H1 (cell line): Measurements from ENCODE around the gene SNRNP200. TPM values are rescaled to one million over a fixed set of nuclear protein-coding genes. Genes with fewer than 3 reads are reported as not detected.
"Not testable (repeated sequence)": the region's sequence is repeated elsewhere in the genome, so short reads cannot be mapped to it uniquely, and the experiment has no call there.

Experiments used
- CTCF ChIA-PET: fragments of 300-600 bp; sonication (Branson Sonifier 250); formaldehyde crosslinking; loops from one replicate; lab custom pipeline; 2021; ENCODE audit not compliant: partially characterized antibody; lab: Charles Lee
- POLR2A ChIA-PET: fragments of 300-600 bp; sonication (Branson Sonifier 250); formaldehyde crosslinking; loops from one replicate; lab custom pipeline; 2021; ENCODE audit warnings: inconsistent platforms; ENCODE audit not compliant: partially characterized antibody; lab: Charles Lee
- DNase-seq, 2 experiments: peaks; one replicate each; pipeline versions ENCODE4 v3.0.0 to v3.0.0-alpha.2; 2010 to 2022; ENCODE audit warnings: low spot score in 2 of 2, low read depth in 1 of 2, mixed read lengths in 1 of 2
- FAIRE-seq: peaks from 2 replicates; lab custom pipeline; 2011; peaks lifted over from hg19 to GRCh38; lab: Jason Lieb, UNC
- H2AFZ ChIP-seq: 2 replicates; pipeline ENCODE4 v1.8.1; 2012; ENCODE audit warnings: low read length, inconsistent platforms
- H2AK5ac ChIP-seq: 2 replicates; pipeline ENCODE4 v1.6.1; 2013; ENCODE audit warnings: low read depth, low read length
- H2BK120ac ChIP-seq: replicated peaks from 2 replicates; pipeline ENCODE3; 2013; ENCODE audit warnings: low read depth, low read length, inconsistent platforms
- H2BK12ac ChIP-seq: 2 replicates; pipeline ENCODE4 v1.6.1; 2013; ENCODE audit warnings: low read depth, low read length
- H2BK15ac ChIP-seq: 2 replicates; pipeline ENCODE4 v1.6.1; 2013; ENCODE audit warnings: low read length
- H2BK20ac ChIP-seq: 2 replicates; pipeline ENCODE4 v1.6.1; 2013; ENCODE audit warnings: low read length
- H2BK5ac ChIP-seq: 2 replicates; pipeline ENCODE4 v1.6.1; 2013; ENCODE audit warnings: low read depth, low read length
- H3K14ac ChIP-seq: 2 replicates; pipeline ENCODE4 v1.6.1; 2013; ENCODE audit warnings: inconsistent platforms; ENCODE audit not compliant: insufficient read length
- H3K18ac ChIP-seq: 2 replicates; pipeline ENCODE4 v1.6.1; 2013; ENCODE audit warnings: low read length; ENCODE audit errors: extremely low read depth
- H3K23ac ChIP-seq: 2 replicates; pipeline ENCODE4 v1.6.1; 2013; ENCODE audit warnings: inconsistent platforms; ENCODE audit not compliant: insufficient read length
- H3K23me2 ChIP-seq: 2 replicates; pipeline ENCODE4 v1.6.1; 2013; ENCODE audit warnings: low read depth, low read length
- H3K27ac ChIP-seq: 2 replicates; pipeline ENCODE4 v1.6.1; 2011; ENCODE audit warnings: low read depth, low read length, inconsistent platforms
- H3K27me3 ChIP-seq, 4 experiments: replicated peaks in 1 of 4; 1 replicate in 1 of 4; 2 replicates in 3 of 4; pipeline versions ENCODE4 v1.6.1 to v1.8.1; 2011 to 2013; ENCODE audit warnings: low read length in 3 of 4, mild to moderate bottlenecking in 3 of 4, inconsistent platforms in 2 of 4, mixed read lengths in 2 of 4, moderate library complexity in 1 of 4; ENCODE audit not compliant: control insufficient read depth in 3 of 4, insufficient read depth in 3 of 4; ENCODE audit errors: extremely low read depth in 1 of 4
- H3K36me3 ChIP-seq, 4 experiments: 2 replicates each; pipeline versions ENCODE4 v1.6.1 to v1.8.1; 2011 to 2013; ENCODE audit warnings: mild to moderate bottlenecking in 4 of 4, low read length in 3 of 4, moderate library complexity in 2 of 4, control low read depth in 1 of 4, inconsistent platforms in 1 of 4; ENCODE audit not compliant: insufficient read depth in 4 of 4, control insufficient read depth in 2 of 4
- H3K4ac ChIP-seq: replicated peaks from 2 replicates; pipeline ENCODE3; 2013; ENCODE audit warnings: low read length, low read depth, mixed read lengths, inconsistent platforms; ENCODE audit not compliant: insufficient read length
- H3K4me1 ChIP-seq, 4 experiments: replicated peaks in 1 of 4; 1 replicate in 1 of 4; 2 replicates in 3 of 4; pipeline versions ENCODE4 v1.6.1 to v1.8.1; 2011 to 2013; ENCODE audit warnings: low read length in 3 of 4, inconsistent platforms in 2 of 4, mixed read lengths in 1 of 4; ENCODE audit not compliant: insufficient read depth in 4 of 4, control insufficient read depth in 3 of 4
- H3K4me2 ChIP-seq, 2 experiments: 2 replicates each; pipeline versions ENCODE4 v1.6.1 to v1.8.1; 2011 to 2013; ENCODE audit warnings: low read depth in 2 of 2, low read length in 2 of 2, control low read depth in 1 of 2, inconsistent platforms in 1 of 2, mild to moderate bottlenecking in 1 of 2; ENCODE audit not compliant: insufficient read depth in 1 of 2
- H3K4me3 ChIP-seq, 4 experiments: fragments of 200-600, 300-600 bp in 1 of 4; sonication (generic), shearing (Covaris generic), sonication (Bioruptor Twin) in 1 of 4; 2 replicates each; pipeline versions ENCODE4 v1.5.1 to v1.8.1; 2011 to 2016; ENCODE audit warnings: low read length in 4 of 4, low read depth in 3 of 4, control low read depth in 2 of 4, inconsistent platforms in 2 of 4, mild to moderate bottlenecking in 2 of 4, mixed read lengths in 1 of 4, moderate library complexity in 1 of 4; ENCODE audit not compliant: insufficient read depth in 2 of 4; ENCODE audit errors: extremely low read depth in 1 of 4
- H3K56ac ChIP-seq: replicated peaks from 2 replicates; pipeline ENCODE3; 2013; ENCODE audit warnings: low read depth, mild to moderate bottlenecking, mixed read lengths, low read length, inconsistent platforms; ENCODE audit not compliant: insufficient read length
- H3K79me1 ChIP-seq: 2 replicates; pipeline ENCODE4 v1.6.1; 2013; ENCODE audit warnings: low read depth, low read length, control low read depth
- H3K79me2 ChIP-seq, 2 experiments: 2 replicates each; pipeline versions ENCODE4 v1.6.1 to v1.8.1; 2012 to 2013; ENCODE audit warnings: low read length in 2 of 2, mild to moderate bottlenecking in 2 of 2, inconsistent platforms in 1 of 2; ENCODE audit not compliant: insufficient read depth in 2 of 2, control insufficient read depth in 1 of 2
- H3K9ac ChIP-seq, 4 experiments: replicated peaks in 1 of 4; 1 replicate in 1 of 4; 2 replicates in 3 of 4; pipeline versions ENCODE4 v1.6.1 to v1.8.1; 2011 to 2013; ENCODE audit warnings: low read depth in 3 of 4, low read length in 3 of 4, control low read depth in 2 of 4, mild to moderate bottlenecking in 2 of 4, moderate library complexity in 2 of 4, inconsistent platforms in 1 of 4; ENCODE audit errors: extremely low read depth in 1 of 4
- H3K9me3 ChIP-seq, 2 experiments: 2 replicates each; pipeline versions ENCODE4 v1.6.1 to v1.8.1; 2012 to 2013; ENCODE audit warnings: mild to moderate bottlenecking in 2 of 2, moderate library complexity in 2 of 2, control low read depth in 1 of 2, inconsistent platforms in 1 of 2, low read depth in 1 of 2, low read length in 1 of 2, mixed read lengths in 1 of 2; ENCODE audit not compliant: insufficient read depth in 2 of 2
- H4K20me1 ChIP-seq, 2 experiments: replicated peaks in 1 of 2; 2 replicates each; pipeline versions ENCODE3 to v1.8.1; 2011 to 2013; ENCODE audit warnings: inconsistent platforms in 2 of 2, low read length in 2 of 2, mild to moderate bottlenecking in 1 of 2; ENCODE audit not compliant: insufficient read depth in 2 of 2, control insufficient read depth in 1 of 2
- H4K5ac ChIP-seq: 2 replicates; pipeline ENCODE4 v1.6.1; 2013; ENCODE audit warnings: low read length, low read depth, mixed read lengths, inconsistent platforms; ENCODE audit not compliant: insufficient read length
- H4K8ac ChIP-seq: 2 replicates; pipeline ENCODE4 v1.8.0; 2013; ENCODE audit warnings: mild to moderate bottlenecking, moderate library complexity, low read length, inconsistent platforms; ENCODE audit not compliant: insufficient read depth; ENCODE audit errors: extremely low read depth
- H4K91ac ChIP-seq: replicated peaks from 2 replicates; pipeline ENCODE3; 2013; ENCODE audit warnings: low read length, mixed read lengths, inconsistent platforms; ENCODE audit not compliant: insufficient read length
- WGBS, 2 experiments: shearing (Covaris generic) in 1 of 2; methylation state at CpG; one replicate each; pipeline versions ENCODE4 v1.1.6 to v1.1.7; 2013 to 2015; ENCODE audit warnings: low lambda C conversion rate in 2 of 2, mixed read lengths in 2 of 2, inconsistent platforms in 1 of 2, low coverage in 1 of 2, missing lambda C conversion rate in 1 of 2; ENCODE audit not compliant: insufficient replicate concordance in 2 of 2, insufficient coverage in 1 of 2, insufficient read length in 1 of 2; ENCODE audit errors: extremely low coverage in 1 of 2, missing lambda C conversion rate in 1 of 2; 5-methylcytosine and 5-hydroxymethylcytosine counted together
- polyA plus RNA-seq, 7 experiments: library from polyadenylated mRNA; depleted of rRNA in 3 of 7; stranded (reverse) in 5 of 7; unstranded in 2 of 7; fragments of >200 nt in 5 of 7; fragments of 200-250 nt in 2 of 7; gene quantifications; 1 replicate in 5 of 7; 2 replicates in 1 of 7; 4 replicates in 1 of 7; pipeline versions ENCODE4 v1.2.1 to v1.2.3, GENCODE V29; 2011 to 2013; ENCODE audit warnings: missing spikeins in 2 of 7, mixed read lengths in 2 of 7
- total RNA-seq: library from RNA; stranded (reverse); fragmentation: NEBNext Ultra II Directional; extraction: Animal tissue kit (Norgen Biotek cat#: 25700); gene quantifications from 2 replicates; pipeline ENCODE4 v1.2.1, GENCODE V29; 2021

The SNRNP200 gene
- total and polyA plus RNA-seq, 2 of the 8 experiments (the other 6 are each of a cell fraction or from before 2014, with no cell fraction given) = 190 to 289 TPM

DNA sequence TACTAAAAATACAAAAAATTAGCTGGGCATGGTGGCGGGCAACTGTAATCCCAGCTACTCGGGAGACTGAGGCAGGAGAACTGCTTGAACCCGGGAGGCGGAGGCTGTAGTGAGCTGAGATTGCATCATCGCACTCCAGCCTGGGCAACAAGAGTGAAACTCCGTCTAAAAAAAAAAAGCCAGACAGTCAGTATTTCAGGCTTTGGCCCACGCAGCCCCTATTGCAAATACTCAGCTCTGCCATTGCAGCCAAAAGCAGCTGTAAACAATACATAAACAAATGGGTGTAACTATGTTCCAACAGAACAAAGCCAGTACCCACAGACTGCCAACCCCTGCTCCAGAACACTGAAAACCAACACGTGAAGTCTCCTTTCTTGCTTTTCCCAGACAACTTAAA, 11.1 kb downstream of the SNRNP200 start:
- H4K5ac ChIP-seq, H2AK5ac ChIP-seq, H3K79me1 ChIP-seq, H3K14ac ChIP-seq, FAIRE-seq, H3K23ac ChIP-seq, H4K20me1 ChIP-seq, H3K9ac ChIP-seq, H3K4me1 ChIP-seq, H4K91ac ChIP-seq, H3K9me3 ChIP-seq, H2AFZ ChIP-seq, H3K23me2 ChIP-seq, H2BK20ac ChIP-seq, H3K4me3 ChIP-seq, H2BK120ac ChIP-seq, H3K27me3 ChIP-seq, H3K79me2 ChIP-seq, DNase-seq, H3K56ac ChIP-seq, H2BK5ac ChIP-seq, H4K8ac ChIP-seq, H3K4me2 ChIP-seq, H2BK15ac ChIP-seq, H2BK12ac ChIP-seq, H3K27ac ChIP-seq, H3K4ac ChIP-seq, H3K18ac ChIP-seq: not testable (repeated sequence)
- ChIA-PET POLR2A (interaction anchor here (0.9 to 5.4 kb wide), 6 partner anchors 8 to 51 kb away, joined by 3 to 20 read pairs (median 4); no protein-coding TSS in a partner anchor), CTCF (interaction anchor here (2.3 kb wide), 1 partner anchor 51 kb away, joined by 8 read pairs; no protein-coding TSS in a partner anchor)
- WGBS, 2 experiments = 97% methylated on average over 8 of the region's 8 CpGs; no CpG with 5 or more reads in 1 of the 2 experiments
- peaks cover 66 to 98% (median 94%) of the 10 kb centered on the region in 4 experiments for H3K36me3 ChIP-seq
